ENCODE measurements around the gene GPR39.

Gene GPR39

GRCh38 chr2:132659331-132659730 lies 242.7 kb downstream of the GPR39 start:
- no peak overlapping the region for H3K27ac ChIP-seq
- DNase-seq (ENCODE audit: low read depth, low spot score) = no peak

GRCh38 chr2:132662732-132663131 lies 246.1 kb downstream of the GPR39 start:
- DNase-seq (ENCODE audit: low read depth, low spot score) = no peak

GRCh38 chr2:132664096-132664495 lies 247.5 kb downstream of the GPR39 start:
- DNase-seq (ENCODE audit: low read depth, low spot score) = no peak
- H3K27ac ChIP-seq = no peak overlapping the region

More at GRCh38 chr2:132662732-132663131, 246.1 kb downstream of the GPR39 start:
- H3K27ac ChIP-seq = no peak overlapping the region

GRCh38 chr2:132665401-132666140 lies 249.0 kb downstream of the GPR39 start:
- DNase-seq (ENCODE audit: low read depth, low spot score) = no peak
- H3K27ac ChIP-seq = no peak overlapping the region

- no peak for DNase-seq (ENCODE audit: low read depth, low spot score)
- H3K27ac ChIP-seq = no peak overlapping the region
Measured at GRCh38 chr2:132667706-132668105, 251.1 kb downstream of the GPR39 start.

- no peak for DNase-seq (ENCODE audit: low read depth, low spot score)
- no peak overlapping the region for H3K27ac ChIP-seq
Measured at GRCh38 chr2:132668189-132668823, 251.7 kb downstream of the GPR39 start.

- H3K27ac ChIP-seq = no peak overlapping the region
- no peak for DNase-seq (ENCODE audit: low read depth, low spot score)
Measured at GRCh38 chr2:132668987-132669907, 252.6 kb downstream of the GPR39 start.

- DNase-seq (ENCODE audit: low read depth, low spot score) = no peak
- H3K27ac ChIP-seq = no peak within 1 kb of the TSS
Measured at GRCh38 chr2:132669908-132670495, 253.4 kb downstream of the GPR39 start, which contains the start of gene LYPD1. TSS of gene LYPD1 (minus strand) at chr2:132670205. CDS start at chr2:132669932, 273 bp downstream.

- no peak overlapping the region for H3K27ac ChIP-seq
- no peak for DNase-seq (ENCODE audit: low read depth, low spot score)
Measured at GRCh38 chr2:132670496-132671150, 254.0 kb downstream of the GPR39 start.

GRCh38 chr2:132671151-132671835 lies 254.7 kb downstream of the GPR39 start:
- DNase-seq (ENCODE audit: low read depth, low spot score) = peak; percentile 16
- no peak overlapping the region for H3K27ac ChIP-seq

GRCh38 chr2:132676999-132677398 lies 260.4 kb downstream of the GPR39 start:
- DNase-seq (ENCODE audit: low read depth, low spot score) = no peak
- H3K27ac ChIP-seq = no peak overlapping the region

- DNase-seq (ENCODE audit: low read depth, low spot score) = no peak
- H3K27ac ChIP-seq = no peak overlapping the region
Measured at GRCh38 chr2:132677661-132678060, 261.1 kb downstream of the GPR39 start.

- no peak overlapping the region for H3K27ac ChIP-seq
Measured at GRCh38 chr2:132678483-132678882, 261.9 kb downstream of the GPR39 start.

GRCh38 chr2:132680544-132680943 lies 263.9 kb downstream of the GPR39 start:
- H3K27ac ChIP-seq = no peak overlapping the region
- DNase-seq (ENCODE audit: low read depth, low spot score) = no peak

More at GRCh38 chr2:132678483-132678882, 261.9 kb downstream of the GPR39 start:
- no peak for DNase-seq (ENCODE audit: low read depth, low spot score)

GRCh38 chr2:132681766-132682165 lies 265.2 kb downstream of the GPR39 start:
- no peak for DNase-seq (ENCODE audit: low read depth, low spot score)
- H3K27ac ChIP-seq = no peak overlapping the region

GRCh38 chr2:132690664-132691303 lies 274.2 kb downstream of the GPR39 start:
- DNase-seq (ENCODE audit: low read depth, low spot score) = no peak
- no peak overlapping the region for H3K27ac ChIP-seq

- no peak overlapping the region for H3K27ac ChIP-seq
- no peak for DNase-seq (ENCODE audit: low read depth, low spot score)
Measured at GRCh38 chr2:132691556-132691955, 275.0 kb downstream of the GPR39 start.

- DNase-seq (ENCODE audit: low read depth, low spot score) = no peak
- no peak overlapping the region for H3K27ac ChIP-seq
Measured at GRCh38 chr2:132692816-132693215, 276.2 kb downstream of the GPR39 start.
